GM19193 (cell line): ENCODE data around the gene USP16.

Source experiments
- POLR2A ChIP-seq: IDR thresholded peaks from 4 replicates; pipeline ENCODE4 v1.6.1; 2011; ENCODE audit not compliant: insufficient read depth, insufficient read length; ENCODE audit errors: extremely low read depth

The USP16 gene

GRCh38 chr21:29092102-29092959 is 67.9 kb downstream of the USP16 start:
- no peak for TF ChIP-seq POLR2A

DNA sequence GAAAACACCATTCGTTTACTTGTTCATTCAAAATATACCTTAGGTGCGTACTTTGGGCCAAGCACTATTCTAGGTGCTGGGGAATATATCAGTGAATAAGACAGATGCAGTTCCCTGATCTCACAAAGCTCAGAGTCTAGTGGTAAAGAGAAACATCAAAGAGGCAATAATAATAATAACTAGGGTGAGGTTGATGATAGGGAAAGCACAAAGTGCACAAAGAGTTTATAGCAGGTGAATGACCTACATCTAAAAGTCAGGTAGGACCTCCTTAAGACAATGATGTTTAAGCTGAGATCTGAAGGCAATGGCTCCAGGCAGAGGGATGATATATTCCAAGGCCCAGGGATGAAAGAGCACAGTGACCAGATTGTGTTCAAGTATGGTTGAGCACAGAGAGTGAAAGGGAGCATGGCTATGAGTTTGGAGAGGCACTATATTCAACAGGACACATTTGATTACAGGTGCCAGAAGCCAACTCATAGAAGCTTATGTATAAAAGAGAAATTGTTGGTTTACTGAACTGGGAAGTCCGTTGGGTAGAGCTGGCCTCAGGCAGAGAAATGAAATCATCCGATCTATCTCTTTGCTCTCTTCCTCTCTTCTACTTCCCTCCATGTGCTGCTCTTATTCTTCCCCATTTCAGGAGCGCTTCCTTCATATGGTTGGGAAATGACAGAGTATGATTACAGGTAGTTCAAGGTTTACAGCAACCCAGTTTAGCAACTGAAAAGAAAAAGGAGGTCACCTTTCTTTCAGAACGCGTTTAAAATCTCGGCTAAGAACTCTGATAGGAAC is 71.9 kb downstream of the USP16 start:
- no peak for TF ChIP-seq POLR2A

DNA sequence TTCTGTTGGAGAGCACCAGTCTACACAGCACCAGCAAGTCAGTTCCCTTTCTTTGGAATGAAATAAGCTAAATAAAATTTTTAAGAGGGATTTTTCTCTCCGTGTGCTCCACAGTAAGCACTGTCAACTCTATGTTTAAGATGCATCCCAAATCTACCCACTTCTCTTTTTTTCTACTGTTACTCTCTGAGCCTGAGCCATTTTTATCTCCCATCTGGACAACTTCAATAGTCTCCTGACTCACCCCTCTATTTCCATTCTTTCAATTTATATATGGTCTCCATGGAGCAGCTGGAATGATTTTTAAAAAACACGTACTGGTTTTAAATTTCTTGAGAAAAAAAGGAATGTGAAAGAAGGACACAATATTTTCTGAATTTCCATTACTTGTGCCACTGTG is 73.7 kb downstream of the USP16 start:
- TF ChIP-seq POLR2A: no peak

DNA sequence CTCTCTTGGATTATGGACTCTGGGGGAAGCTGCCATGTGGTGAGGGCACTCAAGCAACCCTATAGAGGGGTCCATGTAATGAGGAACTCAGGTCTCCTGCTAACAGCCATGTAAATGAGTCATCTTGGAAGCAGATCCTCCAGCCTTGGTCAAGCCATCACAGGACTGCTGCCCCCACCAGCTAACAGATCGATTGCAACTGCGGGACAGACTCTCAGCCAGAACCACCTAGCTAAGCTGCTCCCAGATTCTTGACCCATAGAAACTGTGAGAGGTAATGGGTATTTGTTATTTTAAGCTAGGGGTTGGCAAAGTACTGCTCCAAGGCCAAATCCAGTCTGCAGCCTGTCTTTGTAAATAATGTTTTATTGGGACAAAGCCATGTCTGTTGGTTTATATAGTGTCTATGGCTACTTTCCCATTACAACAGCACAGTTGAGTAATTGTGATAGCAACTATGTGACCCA is 78.4 kb downstream of the USP16 start:
- no peak for TF ChIP-seq POLR2A
